Loucy (cell line): ENCODE measurements around the gene XAB2.

Source experiments
- H2AFZ ChIP-seq: fragments of 200-600 bp; sonication (generic); 2 replicates; pipeline ENCODE4 v1.6.0; 2016; ENCODE audit warnings: antibody characterized with exemption, mild to moderate bottlenecking, low read length, moderate library complexity
- H3F3A ChIP-seq: fragments of 200-600 bp; 2 replicates; pipeline ENCODE4 v1.6.0; 2016; ENCODE audit warnings: antibody characterized with exemption, low read depth, mild to moderate bottlenecking
- H3K27me3 ChIP-seq: fragments of 200-600 bp; sonication (generic); 2 replicates; pipeline ENCODE4 v1.6.1; 2014; ENCODE audit warnings: low read length, mild to moderate bottlenecking; ENCODE audit not compliant: insufficient read depth, poor library complexity, severe bottlenecking
- H3K36me3 ChIP-seq: fragments of 200-600 bp; sonication (generic); 2 replicates; pipeline ENCODE4 v1.6.1; 2016; ENCODE audit warnings: low read length; ENCODE audit not compliant: insufficient read depth
- H3K4me1 ChIP-seq: fragments of 200-600 bp; sonication (generic); 2 replicates; pipeline ENCODE4 v1.5.1; 2014; ENCODE audit warnings: low read length, mild to moderate bottlenecking; ENCODE audit not compliant: insufficient read depth, poor library complexity, severe bottlenecking
- H3K4me2 ChIP-seq: fragments of 200-600 bp; sonication (generic); 2 replicates; pipeline ENCODE4 v1.6.0; 2014; ENCODE audit warnings: antibody characterized with exemption, low read length, low read depth, mild to moderate bottlenecking; ENCODE audit not compliant: poor library complexity, severe bottlenecking
- H3K4me3 ChIP-seq: fragments of 200-600 bp; sonication (generic); 2 replicates; pipeline ENCODE4 v1.5.1; 2014; ENCODE audit warnings: low read length, mild to moderate bottlenecking, mixed read lengths; ENCODE audit not compliant: poor library complexity, severe bottlenecking
- H3K79me2 ChIP-seq: fragments of 200-600 bp; sonication (generic); 2 replicates; pipeline ENCODE4 v1.6.1; 2014; ENCODE audit warnings: low read length; ENCODE audit not compliant: insufficient read depth
- H3K9ac ChIP-seq: fragments of 200-600 bp; sonication (generic); 2 replicates; pipeline ENCODE4 v1.6.0; 2014; ENCODE audit warnings: mild to moderate bottlenecking, low read depth, low read length, moderate library complexity; ENCODE audit not compliant: poor library complexity, severe bottlenecking
- H3K9me2 ChIP-seq: fragments of 200-600 bp; sonication (generic); replicated peaks from 2 replicates; pipeline ENCODE4 v1.6.1; 2016; ENCODE audit warnings: low read depth, low read length, mixed read lengths
- H3K9me3 ChIP-seq: fragments of 200-600 bp; sonication (generic); 2 replicates; pipeline ENCODE4 v1.6.1; 2014; ENCODE audit warnings: mild to moderate bottlenecking, antibody characterized with exemption, low read length, low read depth; ENCODE audit not compliant: insufficient read depth
- H4K20me1 ChIP-seq: fragments of 200-600 bp; sonication (generic); 2 replicates; pipeline ENCODE4 v1.6.0; 2014; ENCODE audit warnings: antibody characterized with exemption, low read length, mild to moderate bottlenecking; ENCODE audit not compliant: insufficient read depth, poor library complexity, severe bottlenecking
- EZH2phosphoT487 ChIP-seq: fragments of 200-600 bp; IDR thresholded peaks from 2 replicates; pipeline ENCODE4 v1.6.1; 2018; ENCODE audit warnings: antibody characterized with exemption, mild to moderate bottlenecking, moderate library complexity, borderline replicate concordance
- TF ChIP-seq, protein P1 (sequence below): fragments of 200-600 bp; sonication (generic); conservative IDR thresholded peaks from 2 replicates; pipeline ENCODE4 v1.5.1; 2014; ENCODE audit warnings: mild to moderate bottlenecking, antibody characterized with exemption, low read length

The XAB2 gene

DNA sequence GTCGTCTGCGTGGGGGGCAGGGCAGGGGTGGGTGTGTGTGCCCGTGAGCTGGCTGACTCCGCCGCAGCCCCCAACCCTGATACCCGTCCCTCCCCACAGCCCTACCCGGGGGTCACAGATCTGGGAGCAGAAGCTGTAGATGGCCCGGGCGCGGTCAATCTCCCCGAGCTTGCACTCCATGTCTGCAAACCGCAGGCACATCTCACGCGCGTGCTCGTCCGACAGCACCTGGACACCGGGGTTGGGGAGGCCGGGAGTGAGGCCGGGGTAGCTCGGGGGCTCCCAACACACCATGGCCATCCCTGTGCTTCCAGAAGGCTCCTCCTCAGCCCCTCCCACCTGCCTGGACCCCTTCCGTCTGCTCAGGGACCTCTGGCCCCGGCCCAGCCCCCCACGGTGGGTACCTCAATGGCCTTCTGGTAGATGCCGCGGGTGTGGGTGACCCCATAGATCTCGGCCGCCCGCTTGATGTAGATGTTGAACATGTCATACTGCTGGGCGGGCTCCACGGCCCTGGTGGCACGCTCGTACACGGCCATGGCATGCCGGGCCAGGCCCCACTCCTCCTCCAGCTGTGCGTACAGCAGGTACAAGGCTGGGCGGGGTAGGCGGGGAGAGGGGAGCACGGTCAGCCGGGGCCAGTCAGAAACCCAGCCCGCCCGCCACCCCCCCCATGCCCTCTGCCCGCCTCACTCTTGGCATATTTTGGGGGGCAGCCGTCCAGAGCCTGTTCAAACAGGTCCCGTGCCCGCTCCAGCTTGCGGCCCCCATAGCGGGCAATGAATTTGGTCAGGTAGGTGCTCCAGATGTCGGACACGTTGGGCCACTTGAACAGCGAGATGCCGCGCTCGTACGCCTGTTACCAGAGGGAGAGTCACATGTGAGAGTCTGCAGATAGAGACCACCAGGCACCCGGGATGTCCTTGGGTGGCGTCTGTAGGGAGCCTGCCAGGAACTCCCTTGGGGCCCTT lies 8.6 kb downstream of the XAB2 start:
- H3K4me1 ChIP-seq: no peaks in the 10 kb centered on the region
- H3K27me3 ChIP-seq: no peaks in the 10 kb centered on the region
- H3K4me2 ChIP-seq: no peak overlapping the region
- no peaks in the 10 kb centered on the region for H3K9me3 ChIP-seq
- H3F3A ChIP-seq: no peaks in the 10 kb centered on the region
- H3K36me3 ChIP-seq: peaks cover 39% of the 10 kb centered on the region; the same call in 1 of the 2 replicates
- TF ChIP-seq, protein P1, sequence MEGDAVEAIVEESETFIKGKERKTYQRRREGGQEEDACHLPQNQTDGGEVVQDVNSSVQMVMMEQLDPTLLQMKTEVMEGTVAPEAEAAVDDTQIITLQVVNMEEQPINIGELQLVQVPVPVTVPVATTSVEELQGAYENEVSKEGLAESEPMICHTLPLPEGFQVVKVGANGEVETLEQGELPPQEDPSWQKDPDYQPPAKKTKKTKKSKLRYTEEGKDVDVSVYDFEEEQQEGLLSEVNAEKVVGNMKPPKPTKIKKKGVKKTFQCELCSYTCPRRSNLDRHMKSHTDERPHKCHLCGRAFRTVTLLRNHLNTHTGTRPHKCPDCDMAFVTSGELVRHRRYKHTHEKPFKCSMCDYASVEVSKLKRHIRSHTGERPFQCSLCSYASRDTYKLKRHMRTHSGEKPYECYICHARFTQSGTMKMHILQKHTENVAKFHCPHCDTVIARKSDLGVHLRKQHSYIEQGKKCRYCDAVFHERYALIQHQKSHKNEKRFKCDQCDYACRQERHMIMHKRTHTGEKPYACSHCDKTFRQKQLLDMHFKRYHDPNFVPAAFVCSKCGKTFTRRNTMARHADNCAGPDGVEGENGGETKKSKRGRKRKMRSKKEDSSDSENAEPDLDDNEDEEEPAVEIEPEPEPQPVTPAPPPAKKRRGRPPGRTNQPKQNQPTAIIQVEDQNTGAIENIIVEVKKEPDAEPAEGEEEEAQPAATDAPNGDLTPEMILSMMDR: no peak
- no peak for TF ChIP-seq EZH2phosphoT487
- H3K9me2 ChIP-seq: no peaks in the 10 kb centered on the region
- H3K79me2 ChIP-seq: no peaks in the 10 kb centered on the region
- no peaks in the 10 kb centered on the region for H4K20me1 ChIP-seq
- no peak overlapping the region for H3K4me3 ChIP-seq
- no peak overlapping the region for H2AFZ ChIP-seq
- H3K9ac ChIP-seq: no peak overlapping the region

- H3K4me1 ChIP-seq: no peaks in the 10 kb centered on the region
- no peak overlapping the region for H3K4me3 ChIP-seq
- no peaks in the 10 kb centered on the region for H3K9me2 ChIP-seq
- no peak overlapping the region for H3K4me2 ChIP-seq
- H2AFZ ChIP-seq: no peak overlapping the region
- H4K20me1 ChIP-seq: no peaks in the 10 kb centered on the region
- no peaks in the 10 kb centered on the region for H3K79me2 ChIP-seq
- no peaks in the 10 kb centered on the region for H3K9me3 ChIP-seq
- no peak overlapping the region for H3K9ac ChIP-seq
- H3K36me3 ChIP-seq: peaks cover 37% of the 10 kb centered on the region; the same call in 1 of the 2 replicates
- H3F3A ChIP-seq: no peaks in the 10 kb centered on the region
- no peaks in the 10 kb centered on the region for H3K27me3 ChIP-seq
- no peak for TF ChIP-seq EZH2phosphoT487
- TF ChIP-seq, protein P1: no peak
These were observed 9.5 kb downstream of the XAB2 start for GRCh38 chr19:7619671-7620441.

DNA sequence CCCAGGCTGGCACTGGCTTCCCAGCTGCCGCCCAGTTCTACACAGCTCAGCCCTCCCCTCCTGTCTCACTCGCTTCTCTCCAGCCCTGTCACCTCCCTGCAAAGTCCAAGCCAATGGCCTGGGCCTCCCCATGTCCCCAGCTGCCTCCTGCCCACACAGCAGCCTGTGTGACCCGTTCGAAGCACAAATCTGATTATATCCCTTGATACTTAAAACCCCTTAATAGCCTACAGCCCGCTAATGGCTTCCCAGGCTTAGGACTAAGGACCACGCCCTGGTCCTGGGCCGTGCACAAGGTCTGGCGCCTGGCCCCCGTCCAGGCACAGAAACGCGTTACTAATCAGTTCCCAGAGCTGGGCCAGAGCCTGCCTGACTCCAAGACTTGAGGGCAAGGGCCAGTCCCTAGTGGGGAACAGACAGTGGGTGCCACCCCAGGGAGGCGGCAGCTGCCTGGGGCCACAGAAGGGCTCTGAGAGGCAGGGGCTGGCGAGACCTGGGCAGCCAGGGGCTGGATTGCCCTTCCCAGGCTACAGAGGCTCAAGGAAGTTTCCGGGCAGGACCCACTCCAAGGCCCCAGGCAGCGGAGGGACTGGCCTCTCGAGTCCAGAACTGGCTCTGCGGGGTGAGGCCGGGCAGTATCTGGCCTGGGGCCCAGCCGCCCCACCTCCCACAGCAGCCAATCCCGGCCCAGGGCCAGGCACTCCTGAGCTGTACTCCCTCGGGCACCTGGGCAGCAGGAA lies 10.4 kb downstream of the XAB2 start:
- Histone ChIP-seq H2AFZ (no peak overlapping the region), H3F3A (no peaks in the 10 kb centered on the region), H3K9me2 (no peaks in the 10 kb centered on the region), H3K4me3 (no peak overlapping the region), H3K4me1 (no peaks in the 10 kb centered on the region), H4K20me1 (no peaks in the 10 kb centered on the region), H3K4me2 (no peak overlapping the region), H3K9me3 (no peaks in the 10 kb centered on the region), H3K79me2 (no peaks in the 10 kb centered on the region), H3K36me3 (peaks cover 37% of the 10 kb centered on the region; the same call in 1 of the 2 replicates), H3K27me3 (no peaks in the 10 kb centered on the region), H3K9ac (no peak overlapping the region)
- TF ChIP-seq EZH2phosphoT487: no peak
- TF ChIP-seq, protein P1: no peak
